Measurements from ENCODE around the gene EPG5.

The EPG5 gene

DNA sequence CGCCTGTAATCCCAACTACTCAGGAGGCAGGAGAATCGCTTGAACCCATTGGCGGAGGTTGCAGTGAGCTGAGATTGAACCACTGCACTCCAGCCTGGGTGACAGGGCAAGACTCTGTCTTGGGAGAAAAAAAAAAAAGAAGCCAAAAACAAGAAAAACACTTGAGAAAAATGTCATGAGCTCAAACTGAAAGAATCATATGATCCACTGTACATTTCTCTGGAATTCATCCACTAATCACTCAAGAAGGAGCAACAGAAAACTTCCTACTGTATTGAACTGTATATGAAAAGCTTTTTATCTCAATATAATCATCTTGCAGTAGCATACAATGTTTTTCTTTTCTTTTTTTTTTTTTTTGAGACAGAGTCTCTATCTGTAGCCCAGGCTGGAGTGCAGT is 40.4 kb downstream of the EPG5 start:
- Mint-ChIP-seq H3K27ac (no peak overlapping the region), H3K36me3 (ENCODE audit: low read depth) (peaks cover 67% of the 10 kb centered on the region), H3K4me1 (peaks cover 5% of the 10 kb centered on the region), H3K9me3 (no peaks in the 10 kb centered on the region), H3K27me3 (ENCODE audit: low read depth, poor library complexity) (no peaks in the 10 kb centered on the region), H3K4me3 (no peak overlapping the region)
- no peak for DNase-seq
- TF ChIP-seq, protein P1, sequence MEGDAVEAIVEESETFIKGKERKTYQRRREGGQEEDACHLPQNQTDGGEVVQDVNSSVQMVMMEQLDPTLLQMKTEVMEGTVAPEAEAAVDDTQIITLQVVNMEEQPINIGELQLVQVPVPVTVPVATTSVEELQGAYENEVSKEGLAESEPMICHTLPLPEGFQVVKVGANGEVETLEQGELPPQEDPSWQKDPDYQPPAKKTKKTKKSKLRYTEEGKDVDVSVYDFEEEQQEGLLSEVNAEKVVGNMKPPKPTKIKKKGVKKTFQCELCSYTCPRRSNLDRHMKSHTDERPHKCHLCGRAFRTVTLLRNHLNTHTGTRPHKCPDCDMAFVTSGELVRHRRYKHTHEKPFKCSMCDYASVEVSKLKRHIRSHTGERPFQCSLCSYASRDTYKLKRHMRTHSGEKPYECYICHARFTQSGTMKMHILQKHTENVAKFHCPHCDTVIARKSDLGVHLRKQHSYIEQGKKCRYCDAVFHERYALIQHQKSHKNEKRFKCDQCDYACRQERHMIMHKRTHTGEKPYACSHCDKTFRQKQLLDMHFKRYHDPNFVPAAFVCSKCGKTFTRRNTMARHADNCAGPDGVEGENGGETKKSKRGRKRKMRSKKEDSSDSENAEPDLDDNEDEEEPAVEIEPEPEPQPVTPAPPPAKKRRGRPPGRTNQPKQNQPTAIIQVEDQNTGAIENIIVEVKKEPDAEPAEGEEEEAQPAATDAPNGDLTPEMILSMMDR (IDR thresholded peaks at IDR 0.05) = no peak

DNA sequence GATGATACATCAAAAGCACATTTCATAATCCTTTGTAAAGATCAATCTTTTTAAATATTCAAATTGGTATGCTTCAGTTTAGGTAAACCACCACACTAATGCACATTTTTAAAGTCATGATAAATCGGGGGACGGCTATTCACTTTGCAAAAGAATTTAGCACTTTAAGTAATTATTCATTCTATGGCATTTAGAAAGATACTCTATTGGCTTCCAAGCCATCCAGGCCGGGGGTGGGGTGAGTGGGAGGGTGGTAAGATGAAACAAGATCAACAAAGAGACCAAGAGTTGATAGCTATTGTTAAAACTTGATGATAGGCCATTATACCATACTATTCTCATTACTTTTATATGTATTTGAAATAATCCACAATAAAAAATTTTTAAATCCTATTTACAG is 41.0 kb downstream of the EPG5 start:
- TF ChIP-seq, protein P1 (IDR thresholded peaks at IDR 0.05) = no peak
- no peaks in the 10 kb centered on the region for H3K9me3 Mint-ChIP-seq
- H3K4me1 Mint-ChIP-seq = peaks cover 5% of the 10 kb centered on the region
- H3K4me3 Mint-ChIP-seq = no peak overlapping the region
- peaks cover 69% of the 10 kb centered on the region for H3K36me3 Mint-ChIP-seq (ENCODE audit: low read depth)
- no peaks in the 10 kb centered on the region for H3K27me3 Mint-ChIP-seq (ENCODE audit: low read depth, poor library complexity)
- no peak overlapping the region for H3K27ac Mint-ChIP-seq
- no peak for DNase-seq

DNA sequence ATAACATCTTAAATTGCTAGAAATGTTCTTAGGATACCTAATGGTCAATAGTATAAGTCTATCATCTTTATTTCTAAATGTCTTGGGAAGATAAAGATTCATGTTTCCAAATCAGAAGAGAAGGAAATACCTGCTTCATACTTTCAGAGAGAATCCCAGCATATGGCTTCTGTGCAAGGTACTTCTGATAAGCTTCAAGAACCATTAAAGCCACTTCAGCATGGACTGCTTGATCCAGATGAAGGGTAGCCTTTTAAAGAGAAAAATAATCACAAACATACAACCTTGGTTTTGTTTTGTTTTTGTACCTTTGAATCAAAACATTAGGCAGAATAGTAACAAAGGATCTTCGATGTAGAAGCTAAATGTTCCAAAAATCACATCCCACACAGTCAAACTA is 44.0 kb downstream of the EPG5 start:
- Mint-ChIP-seq H3K9me3 (no peaks in the 10 kb centered on the region), H3K4me1 (peaks cover 11% of the 10 kb centered on the region), H3K36me3 (ENCODE audit: low read depth) (peaks cover 62% of the 10 kb centered on the region), H3K4me3 (no peak overlapping the region), H3K27ac (no peak overlapping the region), H3K27me3 (ENCODE audit: low read depth, poor library complexity) (no peaks in the 10 kb centered on the region)
- TF ChIP-seq, protein P1 (IDR thresholded peaks at IDR 0.05) = no peak
- DNase-seq = no peak

DNA sequence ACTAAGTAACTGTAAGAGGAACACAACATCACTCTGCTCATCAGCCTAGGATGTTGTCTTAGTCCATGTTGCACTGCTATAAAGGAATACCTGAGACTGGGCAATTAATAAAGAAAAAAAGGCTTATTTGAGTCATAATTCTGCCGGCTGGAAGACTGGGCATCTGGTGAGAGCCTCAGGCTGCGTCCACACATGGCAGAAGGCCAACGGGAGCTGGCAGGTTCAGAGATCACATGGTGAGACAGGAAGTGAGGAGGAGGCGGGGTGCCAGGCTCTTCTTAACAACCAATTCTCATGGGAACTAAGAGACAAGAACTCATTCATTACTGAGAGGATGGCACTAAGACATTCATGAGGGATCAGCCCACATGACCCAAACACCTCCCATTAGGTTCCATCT is 46.8 kb downstream of the EPG5 start:
- no peaks in the 10 kb centered on the region for H3K9me3 Mint-ChIP-seq
- TF ChIP-seq, protein P1 (IDR thresholded peaks at IDR 0.05) = no peak
- peaks cover 48% of the 10 kb centered on the region for H3K36me3 Mint-ChIP-seq (ENCODE audit: low read depth)
- H3K27me3 Mint-ChIP-seq (ENCODE audit: low read depth, poor library complexity) = no peaks in the 10 kb centered on the region
- DNase-seq = no peak
- H3K4me1 Mint-ChIP-seq = peaks cover 7% of the 10 kb centered on the region
- no peak overlapping the region for H3K4me3 Mint-ChIP-seq
- H3K27ac Mint-ChIP-seq = no peak overlapping the region

DNA sequence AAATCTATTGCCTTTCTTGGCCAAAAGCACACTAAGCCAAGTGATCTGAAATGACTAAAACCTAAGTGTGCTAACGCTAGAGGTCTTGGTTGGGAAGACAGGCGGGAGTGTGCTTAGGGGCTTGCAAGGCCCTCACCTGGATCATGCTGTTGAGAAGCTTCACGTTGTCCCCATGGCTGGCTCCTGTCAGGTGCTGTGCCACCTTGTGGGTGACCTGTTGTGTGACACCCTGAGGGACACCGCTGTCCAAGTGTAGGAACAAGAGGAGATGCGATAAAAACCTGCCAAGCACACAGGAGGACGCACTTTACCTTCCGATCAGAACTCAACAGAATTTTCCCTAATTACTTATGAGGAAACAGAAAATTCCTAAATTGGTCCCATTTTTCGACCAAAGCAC is 50.8 kb downstream of the EPG5 start:
- Mint-ChIP-seq H3K9me3 (no peaks in the 10 kb centered on the region), H3K27me3 (ENCODE audit: low read depth, poor library complexity) (no peaks in the 10 kb centered on the region), H3K36me3 (ENCODE audit: low read depth) (peaks cover 57% of the 10 kb centered on the region), H3K27ac (no peak overlapping the region), H3K4me1 (peaks cover 7% of the 10 kb centered on the region), H3K4me3 (no peak overlapping the region)
- DNase-seq = no peak
- TF ChIP-seq, protein P1 (IDR thresholded peaks at IDR 0.05) = no peak

DNA sequence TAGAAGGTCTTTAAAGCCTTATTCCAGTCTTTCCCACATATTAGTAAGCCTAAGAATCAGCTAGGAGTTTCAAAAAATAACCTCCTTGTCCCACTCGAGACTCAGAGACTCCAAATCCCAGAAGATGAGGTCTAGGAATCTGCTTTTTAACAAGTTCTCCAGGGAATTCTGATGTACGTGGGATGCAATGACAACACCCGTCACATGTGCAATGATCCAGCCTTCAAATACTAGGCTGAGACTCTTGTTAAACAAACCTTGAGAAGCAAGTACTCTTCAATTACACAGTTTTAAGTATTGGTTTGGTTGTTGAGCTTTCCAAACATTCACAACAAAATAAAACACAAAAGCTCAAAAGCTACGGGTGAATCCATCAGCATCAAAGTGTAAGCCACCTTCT is 53.9 kb downstream of the EPG5 start:
- H3K27me3 Mint-ChIP-seq (ENCODE audit: low read depth, poor library complexity) = no peaks in the 10 kb centered on the region
- no peaks in the 10 kb centered on the region for H3K4me1 Mint-ChIP-seq
- H3K27ac Mint-ChIP-seq = no peak overlapping the region
- no peak for DNase-seq
- TF ChIP-seq, protein P1 (IDR thresholded peaks at IDR 0.05) = no peak
- H3K4me3 Mint-ChIP-seq = no peak overlapping the region
- no peaks in the 10 kb centered on the region for H3K9me3 Mint-ChIP-seq
- H3K36me3 Mint-ChIP-seq (ENCODE audit: low read depth) = peaks cover 57% of the 10 kb centered on the region
